HL-60 (cell line): ENCODE data around the gene NODAL.

Experiments
- CTCF ChIP-seq: IDR thresholded peaks from one replicate; pipeline ENCODE4 v1.5.1; 2011; ENCODE audit warnings: low read length, control low read depth, inconsistent platforms; ENCODE audit not compliant: insufficient read depth
- POLR2AphosphoS5 ChIP-seq: IDR thresholded peaks from 2 replicates; pipeline ENCODE4 v1.6.1; 2012; ENCODE audit warnings: low read depth
- REST ChIP-seq: IDR thresholded peaks from 2 replicates; pipeline ENCODE4 v1.6.1; 2012; ENCODE audit warnings: low read depth; ENCODE audit not compliant: insufficient replicate concordance

- no peak for TF ChIP-seq CTCF
- TF ChIP-seq REST = no peak
- no peak for TF ChIP-seq POLR2AphosphoS5
Observed at GRCh38 chr10:70440296-70441160, 953 bp downstream of the NODAL start.
